ENCODE data around the gene CHRNB1.

GRCh38 chr17:7484919-7485377 is 40.1 kb downstream of the CHRNB1 start:
- TF ChIP-seq, protein P1, sequence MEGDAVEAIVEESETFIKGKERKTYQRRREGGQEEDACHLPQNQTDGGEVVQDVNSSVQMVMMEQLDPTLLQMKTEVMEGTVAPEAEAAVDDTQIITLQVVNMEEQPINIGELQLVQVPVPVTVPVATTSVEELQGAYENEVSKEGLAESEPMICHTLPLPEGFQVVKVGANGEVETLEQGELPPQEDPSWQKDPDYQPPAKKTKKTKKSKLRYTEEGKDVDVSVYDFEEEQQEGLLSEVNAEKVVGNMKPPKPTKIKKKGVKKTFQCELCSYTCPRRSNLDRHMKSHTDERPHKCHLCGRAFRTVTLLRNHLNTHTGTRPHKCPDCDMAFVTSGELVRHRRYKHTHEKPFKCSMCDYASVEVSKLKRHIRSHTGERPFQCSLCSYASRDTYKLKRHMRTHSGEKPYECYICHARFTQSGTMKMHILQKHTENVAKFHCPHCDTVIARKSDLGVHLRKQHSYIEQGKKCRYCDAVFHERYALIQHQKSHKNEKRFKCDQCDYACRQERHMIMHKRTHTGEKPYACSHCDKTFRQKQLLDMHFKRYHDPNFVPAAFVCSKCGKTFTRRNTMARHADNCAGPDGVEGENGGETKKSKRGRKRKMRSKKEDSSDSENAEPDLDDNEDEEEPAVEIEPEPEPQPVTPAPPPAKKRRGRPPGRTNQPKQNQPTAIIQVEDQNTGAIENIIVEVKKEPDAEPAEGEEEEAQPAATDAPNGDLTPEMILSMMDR (conservative IDR thresholded peaks at IDR 0.05; ENCODE audit: low read length): peak; percentile 31; the same call in 1 of the 2 replicates
- no peak for TF ChIP-seq EZH2phosphoT487 (IDR thresholded peaks at IDR 0.05; ENCODE audit: borderline replicate concordance, low read depth, low read length)

Measured in OCI-LY7 (cell line).